ENCODE results near the gene HIVEP3.

The HIVEP3 gene

DNA sequence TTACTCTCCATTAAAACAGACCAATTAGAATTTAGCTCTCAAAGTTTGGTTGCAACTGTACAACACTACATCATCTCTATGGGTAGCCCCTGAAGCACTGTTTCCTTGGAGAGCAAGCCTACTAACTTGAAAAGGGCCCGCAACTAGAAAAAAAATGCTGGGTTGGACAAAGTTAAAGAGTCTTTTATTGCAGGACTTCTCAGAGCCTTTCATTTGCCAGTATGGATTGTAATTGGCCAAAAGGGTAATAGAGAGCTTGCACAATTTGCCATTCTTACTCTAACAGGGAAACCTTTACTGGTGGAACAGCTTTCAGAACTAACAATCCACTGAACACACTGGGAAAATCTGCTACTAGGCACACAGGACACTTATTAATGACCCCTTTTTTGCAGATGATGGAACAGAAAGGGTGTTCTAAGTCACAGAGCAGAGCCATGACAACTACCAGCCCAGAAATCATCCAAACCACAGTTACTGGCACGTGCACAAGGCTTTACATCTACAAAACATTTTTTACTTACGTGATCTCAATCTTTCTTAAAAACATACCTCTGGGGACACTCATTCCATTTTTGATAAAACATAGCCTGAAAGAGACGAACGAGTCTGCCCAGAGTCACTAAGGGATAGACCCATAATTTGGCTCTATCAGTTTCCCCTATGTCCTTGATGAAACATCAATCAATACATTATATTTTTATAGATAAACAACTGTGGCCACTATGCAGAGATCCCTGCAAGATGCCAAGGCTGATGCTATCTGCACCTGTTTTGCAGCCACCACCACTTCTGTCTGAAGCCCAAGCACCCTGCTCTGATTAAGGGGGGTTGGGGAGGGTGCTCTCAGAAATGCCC is 257.9 kb downstream of the HIVEP3 start:
- DNase-seq, result no peak

GRCh38 chr1:41659903-41660302 is 258.8 kb downstream of the HIVEP3 start:
- no peak for DNase-seq

- DNase-seq, result no peak
These were observed 259.6 kb downstream of the HIVEP3 start for GRCh38 chr1:41659159-41659495.

- no peak for DNase-seq
These were observed 260.1 kb downstream of the HIVEP3 start for GRCh38 chr1:41658431-41659158.

GRCh38 chr1:41657679-41658295 is 260.9 kb downstream of the HIVEP3 start:
- no peak for DNase-seq

- DNase-seq, result no peak
These were observed 261.8 kb downstream of the HIVEP3 start for GRCh38 chr1:41656825-41657500.

DNA sequence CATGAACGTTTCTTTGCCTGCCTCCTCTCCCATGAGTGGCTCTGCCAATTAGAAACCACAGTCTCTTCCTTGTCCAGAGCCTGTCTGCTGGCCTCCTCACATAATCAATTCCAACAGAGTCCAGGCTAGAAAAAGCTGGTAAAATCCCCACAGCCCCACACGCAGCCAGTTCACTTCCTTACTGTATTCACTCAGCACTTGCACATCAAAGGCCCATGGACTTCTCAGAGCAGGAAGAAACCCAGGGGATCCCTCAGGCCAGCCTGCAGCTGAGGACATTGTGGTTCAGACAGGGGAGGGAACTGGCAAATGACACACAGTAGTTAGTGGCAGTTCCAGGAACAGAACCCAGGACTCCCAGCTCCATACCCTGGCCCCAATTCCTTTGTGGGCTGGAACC is 262.7 kb downstream of the HIVEP3 start:
- no peak for DNase-seq

GRCh38 chr1:41655632-41656031 is 263.1 kb downstream of the HIVEP3 start:
- DNase-seq, result no peak

GRCh38 chr1:41653574-41653973 is 265.1 kb downstream of the HIVEP3 start:
- no peak for DNase-seq

DNA sequence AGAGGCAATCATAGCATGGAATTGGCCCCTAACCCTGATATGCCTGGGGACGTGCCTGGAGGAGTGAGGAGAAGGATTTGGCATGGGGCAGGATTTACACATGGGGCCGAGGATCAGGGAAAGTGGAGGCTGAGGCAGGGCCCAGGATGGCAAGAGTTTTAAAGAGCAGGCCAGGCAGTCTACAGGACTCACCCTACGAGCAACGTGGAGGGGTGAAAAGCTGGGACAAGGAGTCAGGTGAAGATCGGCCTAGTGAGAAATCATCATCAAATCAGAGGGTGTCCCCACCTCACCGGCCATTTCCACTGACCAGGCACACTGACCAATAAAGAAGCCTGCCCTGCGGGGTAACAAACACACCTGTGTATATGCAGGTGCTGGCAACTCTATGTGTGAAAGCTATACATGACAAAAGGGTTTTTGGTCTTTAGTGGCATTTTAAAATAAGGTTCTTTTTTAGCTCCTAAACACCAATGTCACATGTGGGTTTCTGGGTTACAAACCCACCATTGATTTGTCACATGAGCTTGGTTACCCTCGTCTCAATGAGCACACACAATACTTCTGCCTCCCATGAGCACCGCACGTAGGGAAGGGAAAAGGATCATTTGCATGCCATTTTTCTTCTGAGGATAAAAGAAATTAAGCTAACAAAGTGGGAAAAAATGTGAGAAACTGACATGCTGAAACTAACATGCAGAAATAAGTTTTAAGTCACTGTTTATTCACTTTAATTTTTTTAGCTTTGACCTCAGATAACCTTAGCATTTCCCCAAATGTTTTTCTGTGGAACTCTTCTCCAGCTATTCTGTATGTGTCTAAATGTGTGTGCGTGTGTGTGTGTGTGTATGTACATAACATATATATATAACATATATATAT is 266.1 kb downstream of the HIVEP3 start:
- no peak for DNase-seq

DNA sequence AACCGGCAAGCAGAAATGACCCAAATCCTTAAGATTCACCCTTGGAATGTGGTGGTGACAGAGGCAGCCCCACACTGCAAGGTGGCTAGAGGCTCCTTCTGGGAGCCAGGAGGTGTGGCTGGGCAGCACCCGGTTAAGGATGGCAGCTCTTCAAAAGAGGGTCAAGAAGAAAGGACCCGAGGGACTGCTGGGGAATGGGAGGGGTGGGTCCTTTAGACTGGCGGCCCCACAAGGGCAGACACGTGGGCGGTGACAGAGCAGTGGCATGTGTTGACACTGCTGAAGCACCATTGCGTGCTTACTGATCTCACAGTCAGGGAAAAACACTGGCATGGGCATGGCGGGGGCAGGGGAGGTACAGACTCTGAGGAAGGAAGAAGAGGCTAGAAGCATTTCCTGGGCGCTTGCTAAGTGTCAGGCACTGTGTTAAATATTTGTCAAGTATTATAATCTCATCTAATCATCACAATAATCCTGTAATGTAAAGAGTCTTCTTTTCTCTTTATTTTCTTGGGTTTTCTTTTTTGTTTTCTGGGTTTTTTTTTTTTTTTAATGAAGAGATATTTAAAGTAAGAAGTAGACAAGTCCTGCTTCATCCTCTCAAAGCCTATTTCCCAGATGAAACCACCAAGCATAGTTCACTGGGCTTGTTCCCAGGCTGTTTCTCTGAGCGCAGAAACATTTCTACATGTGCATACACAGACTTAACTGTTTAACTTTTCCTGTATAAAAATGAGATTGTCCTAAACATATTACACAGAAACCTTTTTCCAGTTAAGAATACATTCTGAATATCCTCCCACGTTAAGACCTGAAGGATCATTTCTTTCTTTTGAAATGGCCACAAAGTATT is 268.5 kb downstream of the HIVEP3 start:
- peak; percentile 39 for DNase-seq

DNA sequence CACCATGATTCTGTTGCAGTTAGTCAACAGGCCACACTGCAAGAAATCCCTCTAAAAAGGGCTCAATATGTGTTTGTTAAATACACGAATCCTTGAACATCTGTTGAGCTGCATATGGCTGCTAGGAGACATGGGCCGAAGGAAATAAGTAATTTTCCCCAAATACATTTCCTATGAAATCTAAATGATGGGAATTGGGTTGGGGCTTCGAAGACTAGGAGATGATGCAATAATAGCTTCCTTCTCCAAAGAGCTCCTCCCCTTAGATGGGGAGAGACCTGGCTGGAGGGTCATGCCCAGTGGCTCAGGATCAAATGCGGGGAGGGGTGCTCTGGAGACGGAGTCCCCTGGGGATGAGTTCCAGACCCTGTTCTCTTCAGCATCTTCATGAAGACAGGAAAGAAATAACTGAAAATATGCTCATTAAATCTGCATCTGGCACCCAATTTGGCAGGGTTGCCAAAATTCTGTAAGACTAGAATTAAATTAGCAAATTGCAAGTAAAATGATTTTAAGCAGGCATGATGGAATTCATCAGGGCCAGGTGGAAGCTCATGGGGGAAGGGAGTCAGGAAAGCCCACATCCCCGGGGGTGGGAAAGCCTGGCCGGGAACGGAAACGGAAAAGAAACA is 269.2 kb downstream of the HIVEP3 start:
- no peak for DNase-seq

DNA sequence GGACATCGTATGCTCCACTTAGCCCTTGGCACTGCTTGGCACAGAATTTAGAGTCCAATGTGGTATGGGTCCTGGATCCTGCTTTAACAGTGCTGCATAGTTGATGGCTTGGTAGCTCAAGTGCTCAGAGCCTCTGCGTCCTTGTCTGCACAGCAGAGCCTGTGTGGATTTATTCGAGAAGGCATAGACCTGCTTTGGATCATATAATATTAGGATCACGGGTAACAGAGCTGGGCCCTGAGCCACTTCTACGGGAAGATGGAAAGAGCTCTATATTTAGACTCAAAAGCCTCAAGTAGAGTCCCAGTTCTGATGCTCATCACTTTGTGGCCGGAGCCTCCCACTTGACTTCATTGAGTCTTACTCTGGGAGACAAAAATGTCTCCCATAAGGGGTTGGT is 269.9 kb downstream of the HIVEP3 start:
- DNase-seq, result no peak

DNA sequence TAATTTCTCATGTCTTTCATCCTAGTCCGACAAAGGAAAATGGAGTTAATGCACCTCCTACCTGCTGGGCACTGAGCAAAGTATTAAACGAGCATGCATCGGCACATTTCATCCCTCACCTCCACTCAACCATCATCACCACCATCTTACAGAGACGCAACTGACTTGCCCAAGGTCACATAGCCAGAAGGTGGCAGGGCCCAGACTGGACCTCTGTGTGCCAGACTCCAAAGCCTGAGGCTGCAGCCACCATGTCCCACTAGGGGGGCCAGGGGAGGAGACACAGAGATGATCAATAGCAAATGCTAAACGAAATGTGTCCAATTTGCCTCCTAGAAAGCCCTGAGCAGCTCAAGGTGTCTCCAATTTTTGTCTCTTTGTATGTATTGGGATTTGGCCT is 270.5 kb downstream of the HIVEP3 start:
- DNase-seq, result no peak

DNA sequence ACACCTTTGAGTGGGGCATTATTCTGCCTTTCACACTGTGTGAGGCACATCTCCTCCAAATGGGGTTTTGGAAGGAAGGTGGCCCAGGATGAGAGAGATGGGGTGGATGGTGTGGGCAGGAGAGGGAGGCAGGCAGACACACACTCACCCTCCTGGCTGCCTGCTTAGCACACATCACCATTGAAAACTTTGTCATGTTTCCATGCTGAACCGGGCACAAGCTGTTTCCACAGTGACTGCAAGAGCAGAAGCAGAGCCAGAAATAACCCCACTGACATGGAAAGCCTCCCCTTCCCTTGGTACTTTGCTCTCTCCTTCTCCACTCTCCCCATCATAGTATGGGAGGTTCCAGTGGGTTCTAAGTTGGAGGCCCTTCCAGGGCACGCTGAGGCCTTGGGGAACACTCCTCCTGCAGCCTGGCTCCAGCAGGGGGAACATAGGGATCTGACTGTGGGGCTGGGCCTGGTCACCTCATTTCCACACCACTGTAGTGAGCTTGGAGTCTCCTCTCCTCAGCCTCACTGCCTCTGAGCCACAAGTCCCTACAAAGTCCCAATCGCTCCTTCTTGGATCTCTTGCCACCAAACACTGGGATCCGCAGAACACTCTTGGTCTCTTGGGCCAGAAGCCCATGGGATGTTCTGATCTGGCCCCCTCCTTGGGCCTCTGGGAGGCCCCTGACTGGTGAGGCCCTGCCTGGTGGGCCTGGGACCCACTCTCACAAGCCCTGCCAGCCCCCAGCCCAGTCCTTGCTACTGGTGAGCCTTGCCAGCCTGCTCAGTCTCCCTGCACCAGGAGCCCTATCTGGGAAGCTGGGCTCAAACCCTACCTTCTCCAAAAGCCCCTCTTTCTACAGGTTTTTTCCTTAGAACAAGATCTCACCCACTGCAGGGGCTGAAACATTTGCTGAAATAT is 271.2 kb downstream of the HIVEP3 start:
- DNase-seq, result no peak

DNA sequence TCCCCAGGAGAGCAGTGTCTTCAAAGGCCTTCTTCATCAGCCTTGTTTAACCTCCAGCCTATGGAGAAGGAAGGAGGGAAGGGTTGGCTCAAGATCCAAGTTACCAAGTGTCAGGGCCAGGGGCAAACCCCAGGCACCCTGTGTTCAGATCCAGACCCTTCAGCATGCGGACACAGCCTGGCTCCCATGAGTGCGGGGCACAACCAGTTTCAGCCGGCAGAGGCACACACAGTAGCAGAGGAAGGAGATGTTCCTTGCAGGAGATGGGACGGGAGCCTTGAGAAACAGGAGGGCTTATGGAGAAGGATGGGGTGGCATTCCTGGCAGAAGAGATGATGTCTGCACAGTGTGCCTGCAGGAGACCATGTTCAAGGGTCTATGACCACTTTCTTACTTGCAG is 272.5 kb downstream of the HIVEP3 start:
- no peak for DNase-seq

DNA sequence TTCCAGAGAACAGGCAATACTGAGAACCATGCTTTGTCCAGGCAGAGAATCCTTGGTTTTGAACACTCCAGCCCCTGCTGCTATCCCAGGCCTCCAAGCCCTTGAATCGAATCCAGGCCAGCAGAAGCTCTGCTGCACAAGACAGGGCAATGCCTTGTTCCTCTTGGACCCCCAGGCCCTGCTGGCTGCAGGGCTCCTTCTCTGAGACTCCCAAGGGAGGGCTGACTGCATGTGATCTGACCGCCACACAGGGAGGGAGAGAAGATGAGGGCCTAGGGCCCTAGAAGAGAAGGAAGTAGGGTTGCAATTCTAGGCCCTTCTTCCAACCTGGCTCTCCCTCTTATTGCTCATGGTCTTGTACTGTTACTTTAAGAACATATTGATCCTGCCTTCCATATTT is 273.7 kb downstream of the HIVEP3 start:
- DNase-seq, result no peak

DNA sequence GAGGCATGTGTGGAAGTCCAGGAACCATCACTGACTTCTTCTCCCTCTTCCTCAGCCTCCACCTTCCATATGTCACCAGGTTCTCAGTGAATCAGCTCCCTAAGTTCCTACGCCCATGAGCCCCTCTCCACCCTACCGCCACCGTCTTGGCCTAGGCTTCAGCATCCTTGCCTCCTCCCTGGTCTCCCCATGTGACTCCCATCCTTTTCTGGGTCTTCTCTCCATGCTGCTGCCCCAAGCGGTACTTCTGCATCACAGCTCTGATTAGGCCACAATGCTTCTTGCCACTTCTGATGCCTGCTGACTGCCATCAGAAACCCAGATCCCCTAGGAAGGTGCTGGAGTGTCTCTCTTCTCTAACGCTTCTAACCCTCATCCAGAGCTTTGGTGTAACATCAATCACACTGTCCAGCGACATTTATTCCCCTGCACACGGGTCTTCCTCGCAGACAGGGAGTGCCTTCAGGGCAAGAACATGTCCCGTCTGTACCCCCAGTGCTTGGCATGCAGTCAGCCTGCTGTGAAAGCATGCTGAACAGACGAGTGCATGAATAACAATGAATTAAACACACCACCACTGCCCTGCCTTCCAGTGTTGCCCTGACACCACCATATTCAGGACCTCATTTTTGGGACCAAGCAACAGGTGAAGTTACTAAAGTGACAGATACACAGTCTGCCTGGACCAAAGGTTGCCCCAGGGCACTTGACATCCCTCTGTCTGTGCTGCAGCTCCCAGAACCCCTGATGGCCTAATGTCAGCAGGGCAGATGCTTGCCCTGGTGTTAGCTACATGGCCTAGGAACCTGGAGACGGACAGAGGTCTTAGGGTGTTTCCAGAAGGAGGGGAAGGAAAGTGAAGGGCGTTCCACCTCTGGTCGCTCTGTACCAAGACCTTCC is 275.6 kb downstream of the HIVEP3 start:
- no peak for DNase-seq
